GM12891 (cell line): Measurements from ENCODE around the gene SLC8B1.

Experiments
- PAX5 ChIP-seq: IDR thresholded peaks from 2 replicates; pipeline ENCODE4 v1.6.1; 2011; ENCODE audit warnings: low read length, moderate library complexity, mild to moderate bottlenecking; ENCODE audit not compliant: insufficient read depth, severe bottlenecking
- POLR2A ChIP-seq: IDR thresholded peaks from 2 replicates; pipeline ENCODE4 v1.6.1; 2011; ENCODE audit warnings: low read depth, low read length, control low read depth
- POLR2AphosphoS5 ChIP-seq: IDR thresholded peaks from 2 replicates; pipeline ENCODE4 v1.6.1; 2011; ENCODE audit warnings: low read depth, low read length, control low read depth
- TAF1 ChIP-seq: IDR thresholded peaks from 2 replicates; pipeline ENCODE4 v1.6.1; 2011; ENCODE audit warnings: low read depth, low read length, control low read depth

GRCh38 chr12:113260127-113260526 lies 74.8 kb downstream of the SLC8B1 start:
- no peak for TF ChIP-seq POLR2A
- TF ChIP-seq TAF1 = no peak
- no peak for TF ChIP-seq POLR2AphosphoS5
- TF ChIP-seq PAX5 = no peak
